Keratinocyte (primary cell): Measurements from ENCODE around the gene SF3B4. TPM values are rescaled to one million over a fixed set of nuclear protein-coding genes. Genes with fewer than 3 reads are reported as not detected.

Experiments used
- DNase-seq: peaks from one replicate; pipeline ENCODE4 v3.0.0-alpha.2; 2011; ENCODE audit warnings: low read depth, missing footprints, low spot score
- FAIRE-seq: peaks from 2 replicates; lab custom pipeline; 2011; peaks lifted over from hg19 to GRCh38; lab: Jason Lieb, UNC
- H2AFZ ChIP-seq: 2 replicates; pipeline ENCODE4 v1.6.0; 2012; ENCODE audit warnings: low read length, control low read depth, inconsistent platforms; ENCODE audit not compliant: control insufficient read depth
- H3K27ac ChIP-seq: 2 replicates; pipeline ENCODE4 v1.5.1; 2011; ENCODE audit warnings: low read length; ENCODE audit not compliant: control insufficient read depth, insufficient read depth
- H3K27me3 ChIP-seq: 3 replicates; pipeline ENCODE4 v1.6.0; 2011; ENCODE audit warnings: low read length; ENCODE audit not compliant: control insufficient read depth, insufficient read depth; ENCODE audit errors: extremely low read depth
- H3K36me3 ChIP-seq, 2 experiments: 2 replicates in 1 of 2; 3 replicates in 1 of 2; pipeline ENCODE4 v1.5.1; 2011; ENCODE audit warnings: low read length in 2 of 2, mild to moderate bottlenecking in 1 of 2; ENCODE audit not compliant: control insufficient read depth in 2 of 2, insufficient read depth in 2 of 2; ENCODE audit errors: extremely low read depth in 1 of 2
- H3K4me1 ChIP-seq: 3 replicates; pipeline ENCODE4 v1.5.1; 2011; ENCODE audit warnings: low read length; ENCODE audit not compliant: control insufficient read depth, insufficient read depth; ENCODE audit errors: extremely low read depth
- H3K4me2 ChIP-seq: 3 replicates; pipeline ENCODE4 v1.6.0; 2011; ENCODE audit warnings: low read depth, low read length; ENCODE audit not compliant: control insufficient read depth, insufficient read depth; ENCODE audit errors: extremely low read depth
- H3K4me3 ChIP-seq, 3 experiments: fragments of 200-600 bp in 1 of 3; sonication (generic) in 1 of 3; 2 replicates in 2 of 3; 3 replicates in 1 of 3; pipeline ENCODE4 v1.5.1; 2011 to 2016; ENCODE audit warnings: low read length in 3 of 3, mild to moderate bottlenecking in 3 of 3, control low read depth in 2 of 3, inconsistent platforms in 1 of 3, low read depth in 1 of 3, mixed read lengths in 1 of 3, mixed run types in 1 of 3, moderate library complexity in 1 of 3; ENCODE audit not compliant: control insufficient read depth in 2 of 3, insufficient read depth in 2 of 3; ENCODE audit errors: extremely low read depth in 1 of 3
- H3K79me2 ChIP-seq: 2 replicates; pipeline ENCODE4 v1.6.0; 2012; ENCODE audit warnings: low read length; ENCODE audit not compliant: control insufficient read depth, insufficient read depth
- H3K9ac ChIP-seq: 3 replicates; pipeline ENCODE4 v1.6.0; 2011; ENCODE audit warnings: low read length; ENCODE audit not compliant: control insufficient read depth, insufficient read depth; ENCODE audit errors: extremely low read depth
- H3K9me1 ChIP-seq: 3 replicates; pipeline ENCODE4 v1.6.0; 2011; ENCODE audit warnings: low read length; ENCODE audit not compliant: control insufficient read depth, insufficient read depth; ENCODE audit errors: extremely low read depth
- H3K9me3 ChIP-seq: 2 replicates; pipeline ENCODE4 v1.5.1; 2012; ENCODE audit warnings: low read depth, low read length; ENCODE audit not compliant: control insufficient read depth
- H4K20me1 ChIP-seq: 3 replicates; pipeline ENCODE4 v1.6.0; 2011; ENCODE audit warnings: low read length; ENCODE audit not compliant: control insufficient read depth, insufficient read depth; ENCODE audit errors: extremely low read depth
- CTCF ChIP-seq, 3 experiments: IDR thresholded peaks in 1 of 3; conservative IDR thresholded peaks in 1 of 3; optimal IDR thresholded peaks in 1 of 3; 2 replicates in 2 of 3; 3 replicates in 1 of 3; pipeline versions ENCODE3 to v1.5.1; 2011; ENCODE audit warnings: low read length in 3 of 3, mild to moderate bottlenecking in 3 of 3, moderate library complexity in 2 of 3, control low read depth in 1 of 3, inconsistent platforms in 1 of 3; ENCODE audit not compliant: insufficient read depth in 2 of 3; ENCODE audit errors: extremely low read depth in 1 of 3
- EZH2 ChIP-seq: IDR thresholded peaks from one replicate; pipeline ENCODE4 v1.6.1; 2012; ENCODE audit warnings: inconsistent platforms, mild to moderate bottlenecking, low read length, moderate library complexity
- dilution Hi-C: fragments of 300-500 bp; cut with MboI; formaldehyde crosslinking; loops from one replicate; pipeline ENCODE4 v1.7.0; 2020; ENCODE audit warnings: low sequenced_read_pairs; ENCODE audit not compliant: extremely low pct_ligation_motif_present
- polyA plus RNA-seq, 5 experiments: library from polyadenylated mRNA; depleted of rRNA in 3 of 5; stranded (reverse) in 3 of 5; stranded (forward) in 1 of 5; unstranded in 1 of 5; fragments of >200 nt; gene quantifications; 1 replicate in 1 of 5; 2 replicates in 3 of 5; 3 replicates in 1 of 5; pipeline versions ENCODE4 v1.2.1 to v1.2.3, GENCODE V29; 2011 to 2012; ENCODE audit warnings: missing spikeins in 2 of 5, low read depth in 1 of 5, low replicate concordance in 1 of 5

The SF3B4 gene
- polyA plus RNA-seq, 1 donor (not counting 4 experiments of a cell fraction or from before 2014, with no cell fraction given), result 35.4 TPM

DNA sequence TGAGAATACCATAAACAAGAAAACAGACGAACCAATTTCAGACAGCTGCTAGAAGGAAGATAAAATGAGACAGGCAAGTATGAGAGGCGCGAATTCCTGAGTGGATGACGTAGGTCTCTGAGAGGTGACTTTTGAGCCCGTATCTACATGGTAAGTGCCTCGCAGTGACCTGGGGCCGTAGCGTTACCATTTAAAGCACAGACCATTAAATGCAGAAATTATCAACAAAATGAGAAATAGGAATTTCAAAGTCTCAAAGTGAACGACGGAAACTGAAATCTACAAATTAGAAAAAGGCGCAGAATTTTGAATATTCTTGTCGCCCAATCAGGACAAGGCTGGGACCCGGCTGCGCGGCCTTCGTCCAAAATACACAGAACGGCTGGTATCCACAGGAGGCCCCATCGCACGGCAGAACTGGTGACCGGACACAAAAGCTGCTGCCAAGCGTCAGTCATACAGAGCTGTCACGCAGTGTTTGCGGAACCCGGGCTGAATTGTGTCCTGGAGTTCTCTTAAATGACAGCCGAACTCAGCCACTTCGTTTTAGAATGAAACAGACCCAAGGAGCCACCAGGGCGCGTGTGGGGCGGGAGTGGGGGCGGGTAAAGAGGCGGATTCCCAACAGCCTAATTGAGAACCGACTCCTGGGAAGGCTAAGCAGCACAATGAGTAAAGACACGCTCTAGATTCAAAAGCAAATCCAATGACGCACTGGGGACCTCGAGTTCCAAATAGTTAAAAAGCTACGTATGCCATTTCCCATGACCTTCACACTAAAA lies 42.1 kb downstream of the SF3B4 start:
- H3K4me1 ChIP-seq, result peaks cover 20% of the 10 kb centered on the region
- peak overlapping the region; percentile 92 for H3K9ac ChIP-seq
- H3K4me2 ChIP-seq, result peak overlapping the region; percentile 100
- no peaks in the 10 kb centered on the region for H3K9me3 ChIP-seq
- no peak for DNase-seq
- no peak overlapping the region for H2AFZ ChIP-seq
- peak overlapping the region; percentile 98 for H3K27ac ChIP-seq
- no peaks in the 10 kb centered on the region for H4K20me1 ChIP-seq
- H3K9me1 ChIP-seq, result no peaks in the 10 kb centered on the region
- H3K79me2 ChIP-seq, result no peaks in the 10 kb centered on the region
- no peaks in the 10 kb centered on the region for H3K36me3 ChIP-seq
- no peaks in the 10 kb centered on the region for H3K27me3 ChIP-seq
- TF ChIP-seq EZH2 (no peak), CTCF (optimal IDR thresholded peaks at IDR 0.05 in 1 of 3, IDR thresholded peaks at IDR 0.05 in 1 of 3, conservative IDR thresholded peaks at IDR 0.05 in 1 of 3; ENCODE audit: extremely low read depth in 1 of 3, insufficient read depth in 2 of 3, low read length in 3 of 3) (no peak)
- FAIRE-seq, result no peak
- H3K4me3 ChIP-seq, result peak overlapping the region; percentile 53 to 89 (median 87)
- dilution Hi-C loops, result no loop called here

DNA sequence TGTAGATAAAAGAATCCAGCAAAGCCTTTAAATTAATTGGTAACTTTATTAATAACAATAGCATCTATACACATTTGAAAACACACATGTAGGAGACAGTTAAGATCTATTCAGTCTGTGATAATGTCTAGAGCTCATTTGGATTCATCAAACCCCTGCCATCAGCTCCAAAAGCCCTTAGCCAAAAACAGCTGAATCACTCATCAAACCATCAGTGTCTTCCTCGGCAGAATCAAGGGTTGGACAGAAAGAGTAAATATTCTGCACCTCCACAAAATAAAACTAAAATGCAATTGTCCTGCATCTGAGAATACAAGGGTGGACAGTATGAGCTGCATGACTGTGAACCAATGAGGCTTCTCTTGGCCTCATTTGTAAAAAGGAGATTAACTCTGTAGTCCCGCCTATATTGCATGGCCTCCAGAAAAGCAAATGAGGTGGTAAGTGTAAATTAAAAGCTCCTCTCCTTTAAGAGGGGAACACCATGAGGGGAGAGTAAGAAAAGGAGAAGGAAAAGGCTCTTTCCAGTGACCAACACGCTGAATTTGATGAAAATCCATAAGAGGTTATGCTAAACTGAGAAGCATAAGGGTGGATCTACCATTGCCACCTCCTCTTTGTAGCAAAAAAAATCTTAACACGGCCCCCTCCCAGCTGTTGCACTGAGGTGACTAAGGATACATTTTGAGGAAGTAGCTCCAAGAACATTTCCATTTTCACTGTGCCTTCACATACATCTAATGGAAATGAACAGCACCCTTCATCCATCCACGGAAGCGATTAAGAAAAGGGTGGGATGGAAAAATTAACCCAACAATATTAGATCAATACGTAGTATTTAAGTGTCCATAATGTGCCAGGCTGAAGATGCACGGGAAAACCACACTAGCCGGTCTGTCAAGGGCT lies 42.9 kb downstream of the SF3B4 start:
- dilution Hi-C loops, result no loop called here
- Histone ChIP-seq H3K4me3 (peak overlapping the region; percentile 53 to 89 (median 87)), H3K9me3 (no peaks in the 10 kb centered on the region), H3K9me1 (no peaks in the 10 kb centered on the region), H2AFZ (no peak overlapping the region), H3K27ac (peak overlapping the region; percentile 98), H3K36me3 (no peaks in the 10 kb centered on the region), H3K79me2 (no peaks in the 10 kb centered on the region), H3K9ac (peak overlapping the region; percentile 92), H3K4me1 (peaks cover 20% of the 10 kb centered on the region), H3K4me2 (peak overlapping the region; percentile 100), H3K27me3 (no peaks in the 10 kb centered on the region), H4K20me1 (no peaks in the 10 kb centered on the region)
- DNase-seq, result no peak
- no peak for TF ChIP-seq EZH2
- no peak for TF ChIP-seq CTCF (optimal IDR thresholded peaks at IDR 0.05 in 1 of 3, IDR thresholded peaks at IDR 0.05 in 1 of 3, conservative IDR thresholded peaks at IDR 0.05 in 1 of 3; ENCODE audit: extremely low read depth in 1 of 3, insufficient read depth in 2 of 3, low read length in 3 of 3)
- no peak for FAIRE-seq
